ENCODE data around the gene CCL3. TPM values are rescaled to one million over a fixed set of nuclear protein-coding genes. Genes with fewer than 3 reads are reported as not detected.
"Not testable (repeated sequence)": the region's sequence is repeated elsewhere in the genome, so short reads cannot be mapped to it uniquely, and the experiment has no call there.

CCL3 gene
- polyA plus RNA-seq, 1 donor (not counting 4 experiments of a cell fraction or from before 2014, with no cell fraction given): not detected

DNA sequence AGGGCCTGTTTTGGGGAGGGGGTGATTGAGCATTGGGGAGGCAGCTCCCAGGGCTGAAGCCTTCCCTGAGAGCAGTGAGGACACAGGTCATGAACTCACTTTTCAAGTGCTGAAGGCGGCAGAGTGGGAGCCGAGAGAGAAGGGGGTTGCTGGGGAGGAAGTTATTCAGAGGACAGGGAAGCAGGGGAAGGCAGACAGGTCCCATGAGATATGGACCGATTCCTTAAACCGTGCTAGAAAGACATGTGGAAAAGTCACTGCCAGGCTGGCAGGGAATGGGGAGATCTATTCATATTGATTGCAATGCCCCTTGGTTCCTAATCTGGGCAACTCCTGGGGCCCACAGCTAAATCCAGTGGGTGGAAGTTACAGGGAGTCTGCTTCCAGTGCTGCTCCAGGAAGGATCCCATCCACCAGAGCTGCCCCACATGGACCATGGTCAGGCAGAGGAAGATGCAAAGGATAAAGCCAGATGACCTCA, 14.8 kb upstream of the CCL3 start:
- Histone ChIP-seq H2AFZ (ENCODE audit: control insufficient read depth, low read length) (no peak overlapping the region), H3K27ac (ENCODE audit: control insufficient read depth, insufficient read depth, low read length) (no peak overlapping the region), H3K4me2 (ENCODE audit: control insufficient read depth, extremely low read depth, insufficient read depth, low read depth, low read length) (no peak overlapping the region), H3K36me3 (ENCODE audit: control insufficient read depth in 2 of 2, extremely low read depth in 1 of 2, insufficient read depth in 2 of 2, low read length in 2 of 2) (no peaks in the 10 kb centered on the region), H3K9me1 (ENCODE audit: control insufficient read depth, extremely low read depth, insufficient read depth, low read length) (no peaks in the 10 kb centered on the region), H3K9me3 (ENCODE audit: control insufficient read depth, low read depth, low read length) (no peaks in the 10 kb centered on the region), H4K20me1 (ENCODE audit: control insufficient read depth, extremely low read depth, insufficient read depth, low read length) (no peaks in the 10 kb centered on the region), H3K4me1 (ENCODE audit: control insufficient read depth, extremely low read depth, insufficient read depth, low read length) (no peaks in the 10 kb centered on the region), H3K9ac (ENCODE audit: control insufficient read depth, extremely low read depth, insufficient read depth, low read length) (no peak overlapping the region), H3K27me3 (ENCODE audit: control insufficient read depth, extremely low read depth, insufficient read depth, low read length) (no peaks in the 10 kb centered on the region), H3K4me3 (ENCODE audit: control insufficient read depth in 2 of 3, extremely low read depth in 1 of 3, insufficient read depth in 2 of 3, low read depth in 1 of 3, low read length in 3 of 3) (no peak overlapping the region), H3K79me2 (ENCODE audit: control insufficient read depth, insufficient read depth, low read length) (no peaks in the 10 kb centered on the region)
- no peak for DNase-seq (ENCODE audit: low read depth, low spot score)
- no peak for TF ChIP-seq EZH2 (IDR thresholded peaks at IDR 0.05; ENCODE audit: low read length)
- TF ChIP-seq, protein P1, sequence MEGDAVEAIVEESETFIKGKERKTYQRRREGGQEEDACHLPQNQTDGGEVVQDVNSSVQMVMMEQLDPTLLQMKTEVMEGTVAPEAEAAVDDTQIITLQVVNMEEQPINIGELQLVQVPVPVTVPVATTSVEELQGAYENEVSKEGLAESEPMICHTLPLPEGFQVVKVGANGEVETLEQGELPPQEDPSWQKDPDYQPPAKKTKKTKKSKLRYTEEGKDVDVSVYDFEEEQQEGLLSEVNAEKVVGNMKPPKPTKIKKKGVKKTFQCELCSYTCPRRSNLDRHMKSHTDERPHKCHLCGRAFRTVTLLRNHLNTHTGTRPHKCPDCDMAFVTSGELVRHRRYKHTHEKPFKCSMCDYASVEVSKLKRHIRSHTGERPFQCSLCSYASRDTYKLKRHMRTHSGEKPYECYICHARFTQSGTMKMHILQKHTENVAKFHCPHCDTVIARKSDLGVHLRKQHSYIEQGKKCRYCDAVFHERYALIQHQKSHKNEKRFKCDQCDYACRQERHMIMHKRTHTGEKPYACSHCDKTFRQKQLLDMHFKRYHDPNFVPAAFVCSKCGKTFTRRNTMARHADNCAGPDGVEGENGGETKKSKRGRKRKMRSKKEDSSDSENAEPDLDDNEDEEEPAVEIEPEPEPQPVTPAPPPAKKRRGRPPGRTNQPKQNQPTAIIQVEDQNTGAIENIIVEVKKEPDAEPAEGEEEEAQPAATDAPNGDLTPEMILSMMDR (optimal IDR thresholded peaks at IDR 0.05 in 1 of 3, IDR thresholded peaks at IDR 0.05 in 1 of 3, conservative IDR thresholded peaks at IDR 0.05 in 1 of 3; ENCODE audit: extremely low read depth in 1 of 3, insufficient read depth in 2 of 3, low read length in 3 of 3): no peak
- no peak for FAIRE-seq
- dilution Hi-C loops (cut with MboI; ENCODE audit: extremely low pct_ligation_motif_present, low sequenced_read_pairs): no loop called here

DNA sequence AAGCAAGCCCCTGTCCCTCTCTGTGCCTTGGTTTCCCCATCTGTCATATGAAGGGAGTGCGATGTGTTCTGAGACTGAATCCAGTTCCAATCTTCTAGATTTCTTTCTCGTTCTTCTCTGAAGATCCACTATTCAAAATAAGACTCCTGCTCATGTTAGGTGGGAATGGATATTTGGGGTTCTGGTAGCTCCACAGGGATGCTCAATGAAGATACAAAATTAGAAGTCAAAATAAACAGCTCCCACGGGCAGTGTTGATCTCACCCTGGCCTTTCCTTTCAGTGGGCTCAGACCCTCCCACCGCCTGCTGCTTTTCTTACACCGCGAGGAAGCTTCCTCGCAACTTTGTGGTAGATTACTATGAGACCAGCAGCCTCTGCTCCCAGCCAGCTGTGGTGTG, 14.3 kb upstream of the CCL3 start:
- H3K27ac ChIP-seq (ENCODE audit: control insufficient read depth, insufficient read depth, low read length); H2AFZ ChIP-seq (ENCODE audit: control insufficient read depth, low read length); H3K36me3 ChIP-seq (ENCODE audit: control insufficient read depth in 2 of 2, extremely low read depth in 1 of 2, insufficient read depth in 2 of 2, low read length in 2 of 2); H3K9me3 ChIP-seq (ENCODE audit: control insufficient read depth, low read depth, low read length); H3K9me1 ChIP-seq (ENCODE audit: control insufficient read depth, extremely low read depth, insufficient read depth, low read length); H3K4me1 ChIP-seq (ENCODE audit: control insufficient read depth, extremely low read depth, insufficient read depth, low read length); FAIRE-seq; H4K20me1 ChIP-seq (ENCODE audit: control insufficient read depth, extremely low read depth, insufficient read depth, low read length); H3K4me2 ChIP-seq (ENCODE audit: control insufficient read depth, extremely low read depth, insufficient read depth, low read depth, low read length); H3K4me3 ChIP-seq (ENCODE audit: control insufficient read depth in 2 of 3, extremely low read depth in 1 of 3, insufficient read depth in 2 of 3, low read depth in 1 of 3, low read length in 3 of 3); DNase-seq (ENCODE audit: low read depth, low spot score); H3K9ac ChIP-seq (ENCODE audit: control insufficient read depth, extremely low read depth, insufficient read depth, low read length); H3K79me2 ChIP-seq (ENCODE audit: control insufficient read depth, insufficient read depth, low read length); H3K27me3 ChIP-seq (ENCODE audit: control insufficient read depth, extremely low read depth, insufficient read depth, low read length); dilution Hi-C loops (cut with MboI; ENCODE audit: extremely low pct_ligation_motif_present, low sequenced_read_pairs): not testable (repeated sequence)

DNA sequence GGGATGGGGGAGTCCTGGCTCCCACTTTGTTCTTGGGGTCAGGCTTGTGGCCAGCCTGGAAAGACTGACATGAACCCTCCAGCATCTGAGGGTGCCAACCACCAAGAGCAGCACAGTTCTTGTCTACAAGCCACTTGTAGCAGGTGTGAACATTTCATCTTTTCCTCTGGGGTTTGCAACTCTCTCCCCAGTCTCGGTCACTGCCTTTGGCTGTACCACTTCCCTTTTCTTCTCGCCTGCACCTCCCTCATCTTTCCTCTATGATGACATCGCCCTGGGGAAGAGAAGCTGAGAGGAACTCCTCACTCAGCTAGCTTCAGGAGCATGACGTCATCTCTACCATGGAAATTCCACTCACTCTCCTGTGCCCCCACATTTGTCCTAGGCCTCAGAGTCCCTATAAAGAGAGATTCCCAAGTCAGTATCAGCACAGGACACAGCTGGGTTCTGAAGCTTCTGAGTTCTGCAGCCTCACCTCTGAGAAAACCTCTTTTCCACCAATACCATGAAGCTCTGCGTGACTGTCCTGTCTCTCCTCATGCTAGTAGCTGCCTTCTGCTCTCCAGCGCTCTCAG, 13.5 kb upstream of the CCL3 start, which contains the start of gene CCL4:
CCL4 (plus strand) TSS at position 427 of the 575 bp plus-strand sequence; CDS start at position 506, 79 bp downstream.
- H3K4me2 ChIP-seq (ENCODE audit: control insufficient read depth, extremely low read depth, insufficient read depth, low read depth, low read length); H3K36me3 ChIP-seq (ENCODE audit: control insufficient read depth in 2 of 2, extremely low read depth in 1 of 2, insufficient read depth in 2 of 2, low read length in 2 of 2); H3K9me1 ChIP-seq (ENCODE audit: control insufficient read depth, extremely low read depth, insufficient read depth, low read length); H2AFZ ChIP-seq (ENCODE audit: control insufficient read depth, low read length); DNase-seq (ENCODE audit: low read depth, low spot score); H3K4me3 ChIP-seq (ENCODE audit: control insufficient read depth in 2 of 3, extremely low read depth in 1 of 3, insufficient read depth in 2 of 3, low read depth in 1 of 3, low read length in 3 of 3); H3K79me2 ChIP-seq (ENCODE audit: control insufficient read depth, insufficient read depth, low read length); H3K9ac ChIP-seq (ENCODE audit: control insufficient read depth, extremely low read depth, insufficient read depth, low read length); FAIRE-seq; H4K20me1 ChIP-seq (ENCODE audit: control insufficient read depth, extremely low read depth, insufficient read depth, low read length); H3K27me3 ChIP-seq (ENCODE audit: control insufficient read depth, extremely low read depth, insufficient read depth, low read length); H3K27ac ChIP-seq (ENCODE audit: control insufficient read depth, insufficient read depth, low read length); H3K4me1 ChIP-seq (ENCODE audit: control insufficient read depth, extremely low read depth, insufficient read depth, low read length); H3K9me3 ChIP-seq (ENCODE audit: control insufficient read depth, low read depth, low read length); dilution Hi-C loops (cut with MboI; ENCODE audit: extremely low pct_ligation_motif_present, low sequenced_read_pairs): not testable (repeated sequence)

DNA sequence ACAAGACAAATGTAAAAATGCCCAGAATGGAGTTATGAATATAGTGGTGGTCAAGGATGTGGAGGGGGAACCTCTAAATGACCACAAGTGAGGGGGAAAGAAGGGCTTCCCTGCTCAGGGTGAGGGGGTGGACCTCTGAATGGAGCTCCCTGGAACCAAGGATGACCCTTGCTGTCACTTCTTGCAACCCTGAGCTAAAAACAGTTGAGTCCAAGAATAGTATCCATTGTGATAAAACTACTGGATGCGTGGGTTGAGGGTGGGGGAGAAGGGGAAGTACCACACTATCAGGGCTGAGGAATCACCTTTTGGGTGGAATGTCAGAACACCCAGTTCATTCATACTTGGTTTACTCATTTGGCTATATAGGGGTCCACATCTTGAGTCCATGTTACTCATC, 9.1 kb upstream of the CCL3 start:
- H4K20me1 ChIP-seq (ENCODE audit: control insufficient read depth, extremely low read depth, insufficient read depth, low read length); H3K4me1 ChIP-seq (ENCODE audit: control insufficient read depth, extremely low read depth, insufficient read depth, low read length); H3K9ac ChIP-seq (ENCODE audit: control insufficient read depth, extremely low read depth, insufficient read depth, low read length); H3K27ac ChIP-seq (ENCODE audit: control insufficient read depth, insufficient read depth, low read length); H3K4me2 ChIP-seq (ENCODE audit: control insufficient read depth, extremely low read depth, insufficient read depth, low read depth, low read length); H3K4me3 ChIP-seq (ENCODE audit: control insufficient read depth in 2 of 3, extremely low read depth in 1 of 3, insufficient read depth in 2 of 3, low read depth in 1 of 3, low read length in 3 of 3); DNase-seq (ENCODE audit: low read depth, low spot score); H3K9me3 ChIP-seq (ENCODE audit: control insufficient read depth, low read depth, low read length); FAIRE-seq; H3K36me3 ChIP-seq (ENCODE audit: control insufficient read depth in 2 of 2, extremely low read depth in 1 of 2, insufficient read depth in 2 of 2, low read length in 2 of 2); dilution Hi-C loops (cut with MboI; ENCODE audit: extremely low pct_ligation_motif_present, low sequenced_read_pairs); H3K9me1 ChIP-seq (ENCODE audit: control insufficient read depth, extremely low read depth, insufficient read depth, low read length); H3K27me3 ChIP-seq (ENCODE audit: control insufficient read depth, extremely low read depth, insufficient read depth, low read length); H2AFZ ChIP-seq (ENCODE audit: control insufficient read depth, low read length); H3K79me2 ChIP-seq (ENCODE audit: control insufficient read depth, insufficient read depth, low read length): not testable (repeated sequence)

Data from keratinocyte (primary cell).